Kidney epithelial cell (primary cell): ENCODE data around the gene SULT4A1. TPM values are rescaled to one million over a fixed set of nuclear protein-coding genes. Genes with fewer than 3 reads are reported as not detected.

Source experiments
- DNase-seq: peaks from one replicate; pipeline ENCODE4 v3.0.0-alpha.2; 2010; ENCODE audit warnings: low read depth
- H3K27me3 ChIP-seq: 2 replicates; pipeline ENCODE4 v1.6.0; 2011; ENCODE audit warnings: low read length; ENCODE audit not compliant: control insufficient read depth, insufficient read depth
- H3K36me3 ChIP-seq: 2 replicates; pipeline ENCODE4 v1.5.1; 2011; ENCODE audit warnings: low read length; ENCODE audit not compliant: control insufficient read depth, insufficient read depth
- H3K4me3 ChIP-seq: 2 replicates; pipeline ENCODE4 v1.5.1; 2011; ENCODE audit warnings: low read depth, mild to moderate bottlenecking, control low read depth, low read length
- CTCF ChIP-seq: IDR thresholded peaks from 2 replicates; pipeline ENCODE4 v1.5.1; 2011; ENCODE audit warnings: mild to moderate bottlenecking, moderate library complexity, low read length, control low read depth, inconsistent platforms; ENCODE audit not compliant: insufficient read depth, poor library complexity, severe bottlenecking
- total RNA-seq: library from RNA; depleted of rRNA; stranded (reverse); fragments of >200 nt; gene quantifications from 2 replicates; pipeline ENCODE4 v1.2.3, GENCODE V29; 2015

The SULT4A1 gene
- total RNA-seq, 1 donor from 2014 or later: 1.8 TPM

- no peak for TF ChIP-seq CTCF
- DNase-seq: no peak
- Histone ChIP-seq H3K27me3 (peaks cover 5% of the 10 kb centered on the region), H3K36me3 (no peaks in the 10 kb centered on the region), H3K4me3 (no peak overlapping the region)
These were observed 16.3 kb downstream of the SULT4A1 start for GRCh38 chr22:43845981-43846380.

- no peak for DNase-seq
- no peak overlapping the region for H3K4me3 ChIP-seq
- H3K27me3 ChIP-seq: peaks cover 5% of the 10 kb centered on the region
- no peak for TF ChIP-seq CTCF
- no peaks in the 10 kb centered on the region for H3K36me3 ChIP-seq
These were observed 17.5 kb downstream of the SULT4A1 start for GRCh38 chr22:43844560-43845545.

- TF ChIP-seq CTCF: no peak
These were observed 18.4 kb downstream of the SULT4A1 start for GRCh38 chr22:43843783-43844530.

GRCh38 chr22:43841742-43842141, 20.6 kb downstream of the SULT4A1 start:
- Histone ChIP-seq H3K4me3 (no peak overlapping the region), H3K27me3 (peaks cover 5% of the 10 kb centered on the region), H3K36me3 (no peaks in the 10 kb centered on the region)
- no peak for DNase-seq
- TF ChIP-seq CTCF: no peak

More at GRCh38 chr22:43843783-43844530, 18.4 kb downstream of the SULT4A1 start:
- H3K4me3 ChIP-seq: no peak overlapping the region
- peaks cover 5% of the 10 kb centered on the region for H3K27me3 ChIP-seq
- no peak for DNase-seq
- no peaks in the 10 kb centered on the region for H3K36me3 ChIP-seq

- no peaks in the 10 kb centered on the region for H3K36me3 ChIP-seq
- H3K4me3 ChIP-seq: no peak overlapping the region
- TF ChIP-seq CTCF: no peak
- DNase-seq: no peak
- H3K27me3 ChIP-seq: peaks cover 3% of the 10 kb centered on the region
These were observed 21.5 kb downstream of the SULT4A1 start for GRCh38 chr22:43840851-43841250.
